ENCODE measurements around the gene EXD2.

EXD2 gene

GRCh38 chr14:69244946-69245345, 53.6 kb downstream of the EXD2 start:
- no peak for DNase-seq (ENCODE audit: low read depth)
- TF ChIP-seq MYC (IDR thresholded peaks at IDR 0.05; ENCODE audit: low read depth, low read length) (no peak), CTCF (IDR thresholded peaks at IDR 0.05; ENCODE audit: low read depth, low read length) (no peak), MAX (IDR thresholded peaks at IDR 0.05; ENCODE audit: low read depth, low read length) (no peak), POLR2A (IDR thresholded peaks at IDR 0.05; ENCODE audit: extremely low read depth, insufficient read length) (no peak)
- no peak overlapping the region for H3K4me3 ChIP-seq (ENCODE audit: low read depth, low read length)

GRCh38 chr14:69246331-69246730, 55.0 kb downstream of the EXD2 start:
- no peak for DNase-seq (ENCODE audit: low read depth)

GRCh38 chr14:69247676-69248440, 56.6 kb downstream of the EXD2 start:
- TF ChIP-seq CTCF (IDR thresholded peaks at IDR 0.05; ENCODE audit: low read depth, low read length) (no peak), POLR2A (IDR thresholded peaks at IDR 0.05; ENCODE audit: extremely low read depth, insufficient read length) (no peak), MAX (IDR thresholded peaks at IDR 0.05; ENCODE audit: low read depth, low read length) (no peak), MYC (IDR thresholded peaks at IDR 0.05; ENCODE audit: low read depth, low read length) (no peak)
- no peak overlapping the region for H3K4me3 ChIP-seq (ENCODE audit: low read depth, low read length)
- DNase-seq (ENCODE audit: low read depth) = no peak

More at GRCh38 chr14:69246331-69246730, 55.0 kb downstream of the EXD2 start:
- no peak overlapping the region for H3K4me3 ChIP-seq (ENCODE audit: low read depth, low read length)
- TF ChIP-seq CTCF (IDR thresholded peaks at IDR 0.05; ENCODE audit: low read depth, low read length) (no peak), MAX (IDR thresholded peaks at IDR 0.05; ENCODE audit: low read depth, low read length) (no peak), POLR2A (IDR thresholded peaks at IDR 0.05; ENCODE audit: extremely low read depth, insufficient read length) (no peak), MYC (IDR thresholded peaks at IDR 0.05; ENCODE audit: low read depth, low read length) (no peak)

GRCh38 chr14:69249603-69250002, 58.3 kb downstream of the EXD2 start:
- DNase-seq (ENCODE audit: low read depth) = no peak
- no peak overlapping the region for H3K4me3 ChIP-seq (ENCODE audit: low read depth, low read length)
- TF ChIP-seq POLR2A (IDR thresholded peaks at IDR 0.05; ENCODE audit: extremely low read depth, insufficient read length) = no peak

GRCh38 chr14:69252851-69253250, 61.6 kb downstream of the EXD2 start:
- TF ChIP-seq MAX (IDR thresholded peaks at IDR 0.05; ENCODE audit: low read depth, low read length) (no peak), POLR2A (IDR thresholded peaks at IDR 0.05; ENCODE audit: extremely low read depth, insufficient read length) (no peak), CTCF (IDR thresholded peaks at IDR 0.05; ENCODE audit: low read depth, low read length) (no peak), MYC (IDR thresholded peaks at IDR 0.05; ENCODE audit: low read depth, low read length) (no peak)
- DNase-seq (ENCODE audit: low read depth) = no peak

GRCh38 chr14:69259168-69259526, 67.8 kb downstream of the EXD2 start:
- no peak for DNase-seq (ENCODE audit: low read depth)
- no peak for TF ChIP-seq CTCF (IDR thresholded peaks at IDR 0.05; ENCODE audit: low read depth, low read length)
- no peak for TF ChIP-seq MAX (IDR thresholded peaks at IDR 0.05; ENCODE audit: low read depth, low read length)
- no peak for TF ChIP-seq POLR2A (IDR thresholded peaks at IDR 0.05; ENCODE audit: extremely low read depth, insufficient read length)
- TF ChIP-seq MYC (IDR thresholded peaks at IDR 0.05; ENCODE audit: low read depth, low read length) = no peak
- no peak overlapping the region for H3K4me3 ChIP-seq (ENCODE audit: low read depth, low read length)

More at GRCh38 chr14:69252851-69253250, 61.6 kb downstream of the EXD2 start:
- H3K4me3 ChIP-seq (ENCODE audit: low read depth, low read length) = no peak overlapping the region
